Ectodermal cell (in vitro differentiated cells): Measurements from ENCODE around the gene HSD17B13. TPM values are rescaled to one million over a fixed set of nuclear protein-coding genes. Genes with fewer than 3 reads are reported as not detected.

ENCODE experiments used
- H3K27ac ChIP-seq: 2 replicates; pipeline ENCODE4 v1.7.0; 2013; ENCODE audit warnings: mild to moderate bottlenecking, low read depth, low read length; ENCODE audit not compliant: insufficient read depth, poor library complexity, severe bottlenecking
- H3K27me3 ChIP-seq: 2 replicates; pipeline ENCODE4 v1.7.0; 2013; ENCODE audit warnings: mild to moderate bottlenecking, low read length; ENCODE audit not compliant: insufficient read depth, control insufficient read depth, poor library complexity, severe bottlenecking
- H3K36me3 ChIP-seq: one replicate; pipeline ENCODE4 v1.7.0; 2013; ENCODE audit warnings: low read length; ENCODE audit not compliant: control insufficient read depth, insufficient read depth
- H3K4me1 ChIP-seq: one replicate; pipeline ENCODE4 v1.7.0; 2013; ENCODE audit warnings: low read length; ENCODE audit not compliant: control insufficient read depth, insufficient read depth
- H3K4me3 ChIP-seq: 2 replicates; pipeline ENCODE4 v1.7.0; 2013; ENCODE audit warnings: low read depth, low read length, control low read depth; ENCODE audit not compliant: insufficient read depth
- H3K9me3 ChIP-seq: 2 replicates; pipeline ENCODE4 v1.7.0; 2013; ENCODE audit warnings: mild to moderate bottlenecking, low read length, moderate library complexity; ENCODE audit not compliant: control insufficient read depth
- WGBS, 2 experiments: methylation state at CpG; one replicate each; pipeline ENCODE4 v1.1.7; 2013; ENCODE audit warnings: missing lambda C conversion rate in 2 of 2; 5-methylcytosine and 5-hydroxymethylcytosine counted together
- polyA plus RNA-seq, 4 experiments: library from polyadenylated mRNA; stranded (reverse); fragments of 50-300 nt; gene quantifications; one replicate each; pipeline ENCODE4 v1.2.3, GENCODE V29; 2013

Gene HSD17B13, protein sequence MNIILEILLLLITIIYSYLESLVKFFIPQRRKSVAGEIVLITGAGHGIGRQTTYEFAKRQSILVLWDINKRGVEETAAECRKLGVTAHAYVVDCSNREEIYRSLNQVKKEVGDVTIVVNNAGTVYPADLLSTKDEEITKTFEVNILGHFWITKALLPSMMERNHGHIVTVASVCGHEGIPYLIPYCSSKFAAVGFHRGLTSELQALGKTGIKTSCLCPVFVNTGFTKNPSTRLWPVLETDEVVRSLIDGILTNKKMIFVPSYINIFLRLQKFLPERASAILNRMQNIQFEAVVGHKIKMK
- 0.28 TPM for polyA plus RNA-seq (2013, experiment 1 of 4)
- polyA plus RNA-seq (2013, experiment 2 of 4), result 0.21 TPM
- polyA plus RNA-seq (2013, experiment 3 of 4), result 0.32 TPM
- polyA plus RNA-seq (2013, experiment 4 of 4), result 0.49 TPM

DNA sequence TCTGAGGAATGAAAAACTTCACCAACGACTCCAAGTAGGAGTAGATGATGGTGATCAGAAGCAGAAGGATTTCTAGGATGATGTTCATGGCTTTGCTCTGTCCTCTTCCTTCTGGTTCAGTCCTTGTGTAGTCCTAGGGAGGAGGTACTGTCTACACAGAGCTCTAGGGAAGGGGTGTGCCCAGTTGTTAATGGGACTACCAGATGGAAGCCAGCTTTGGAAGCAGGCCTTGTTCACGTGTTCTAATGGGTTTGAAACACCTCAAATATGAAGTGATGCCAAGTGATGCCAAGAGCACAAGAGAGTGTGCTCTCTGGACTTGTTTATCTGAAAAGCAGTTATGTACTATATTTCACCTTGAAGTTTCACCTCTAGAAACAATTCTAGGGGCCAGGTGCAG lies at the start of gene HSD17B13:
HSD17B13 (minus strand) TSS at position 129 of the 400 bp plus-strand sequence; CDS start at position 88, 41 bp downstream.
- no peaks in the 10 kb centered on the region for H3K36me3 ChIP-seq
- 86 to 95% methylated on average over 2 of the region's 2 CpGs for WGBS, 2 experiments

DNA sequence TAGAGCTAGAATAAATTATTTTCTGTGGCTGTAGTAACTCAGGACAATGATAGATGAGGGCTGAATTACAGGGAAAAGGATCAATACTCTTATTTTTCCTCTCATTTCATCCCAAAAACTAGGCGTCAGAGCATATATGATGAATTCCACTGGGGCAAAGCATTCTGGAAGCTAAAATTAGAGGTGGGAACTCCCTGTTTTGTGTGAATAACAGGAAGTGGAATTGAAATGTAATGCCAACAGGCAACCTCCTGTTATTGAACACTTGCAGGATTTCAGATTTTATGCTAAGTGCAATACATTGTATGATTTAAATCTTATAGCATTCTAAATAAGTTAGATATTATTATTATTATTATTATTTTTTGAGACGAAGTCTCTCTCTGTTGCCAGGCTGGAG lies 47.4 kb upstream of the HSD17B13 start:
- WGBS, 2 experiments, result 100% methylated on average over 2 of the region's 2 CpGs
- Histone ChIP-seq H3K4me1 (no peaks in the 10 kb centered on the region), H3K27me3 (no peaks in the 10 kb centered on the region), H3K27ac (no peak overlapping the region), H3K36me3 (peaks cover 8% of the 10 kb centered on the region), H3K9me3 (no peaks in the 10 kb centered on the region), H3K4me3 (no peak overlapping the region)

More for the DNA sequence above, at the start of gene HSD17B13:
- Histone ChIP-seq H3K9me3 (no peaks in the 10 kb centered on the region), H3K4me3 (no peak within 1 kb of the TSS), H3K27me3 (no peaks in the 10 kb centered on the region), H3K27ac (no peak within 1 kb of the TSS), H3K4me1 (no peaks in the 10 kb centered on the region)

DNA sequence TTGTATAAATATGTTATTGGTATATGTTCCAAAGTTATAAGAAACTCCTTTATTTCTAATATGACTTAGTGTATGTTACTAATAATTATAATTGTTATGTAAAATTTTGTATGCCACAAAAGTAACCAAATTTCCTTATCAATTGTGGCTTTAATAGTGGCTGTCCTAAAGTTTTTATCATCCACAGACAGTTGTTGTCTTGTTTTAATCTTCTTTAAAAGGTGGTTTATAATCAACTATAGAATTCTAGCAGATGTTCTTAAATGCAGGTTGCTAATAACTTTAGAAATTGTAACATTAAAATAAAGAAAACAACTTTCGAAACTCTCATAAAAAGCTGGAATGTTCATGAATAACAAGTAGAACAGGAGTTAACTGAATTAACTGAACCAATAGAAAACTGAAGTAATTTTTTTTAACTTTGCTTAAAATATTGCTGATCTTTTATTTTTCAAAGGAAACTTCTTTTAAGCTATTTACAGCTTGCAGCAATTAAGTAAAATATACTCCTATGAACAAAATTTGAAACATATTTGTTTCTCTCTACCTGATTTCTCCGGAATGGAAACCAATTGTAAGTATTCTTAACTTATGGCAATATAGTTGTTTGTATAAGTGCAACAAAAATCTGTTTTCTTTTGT lies 44.0 kb upstream of the HSD17B13 start:
- Histone ChIP-seq H3K27ac (no peak overlapping the region), H3K27me3 (no peaks in the 10 kb centered on the region), H3K4me3 (no peak overlapping the region), H3K9me3 (no peaks in the 10 kb centered on the region), H3K4me1 (no peaks in the 10 kb centered on the region), H3K36me3 (peaks cover 8% of the 10 kb centered on the region)
- WGBS, 2 experiments, result 100% methylated on average over 1 of the region's 2 CpGs; no CpG with 5 or more reads in 1 of the 2 experiments

DNA sequence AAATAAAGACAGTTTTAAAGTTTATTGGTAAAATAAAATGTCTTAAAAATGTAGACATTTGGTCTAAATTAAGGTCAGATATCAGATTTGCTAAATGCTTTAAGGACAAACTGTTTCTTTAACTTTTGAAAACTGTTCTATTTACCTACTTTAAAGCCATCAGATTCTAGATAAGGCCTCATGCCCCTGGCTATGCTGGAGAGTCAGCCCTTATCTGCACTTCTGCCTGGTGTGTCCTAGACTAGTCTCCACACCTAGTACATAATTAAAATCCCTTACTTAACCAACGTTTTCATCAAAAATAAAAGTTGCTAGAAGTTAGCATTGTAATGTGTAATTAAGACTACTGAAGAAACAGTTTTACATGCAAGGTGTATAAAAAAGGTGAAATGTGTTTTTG lies 42.7 kb upstream of the HSD17B13 start:
- H3K27ac ChIP-seq, result no peak overlapping the region
- no peaks in the 10 kb centered on the region for H3K27me3 ChIP-seq
- 83% methylated on average over 1 of the region's 1 CpG; no CpG with 5 or more reads in 1 of the 2 experiments for whole genome bisulfite sequencing, 2 experiments
- peaks cover 8% of the 10 kb centered on the region for H3K36me3 ChIP-seq
- H3K9me3 ChIP-seq, result no peaks in the 10 kb centered on the region
- H3K4me3 ChIP-seq, result no peak overlapping the region
- H3K4me1 ChIP-seq, result no peaks in the 10 kb centered on the region

DNA sequence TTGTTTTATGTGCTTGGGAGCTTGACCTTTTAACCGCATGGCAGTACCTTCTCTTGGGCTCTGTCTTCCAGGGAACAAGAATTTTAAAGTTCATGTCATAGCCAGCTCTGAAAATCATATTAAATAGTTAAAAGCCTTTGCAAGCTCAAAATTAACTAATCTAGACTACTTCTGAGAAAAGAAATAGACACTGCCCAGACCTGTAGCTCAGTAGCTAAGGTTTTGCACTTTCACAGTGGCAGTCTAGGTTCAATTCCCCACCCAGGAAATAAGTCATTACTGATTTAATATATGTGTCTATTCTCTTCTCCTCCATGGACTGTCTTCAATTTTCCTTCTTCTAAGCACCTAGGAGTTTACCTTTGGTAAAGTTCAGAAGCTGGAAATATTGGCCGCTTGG lies 40.9 kb upstream of the HSD17B13 start:
- Histone ChIP-seq H3K36me3 (peaks cover 8% of the 10 kb centered on the region), H3K4me1 (no peaks in the 10 kb centered on the region), H3K27me3 (no peaks in the 10 kb centered on the region), H3K9me3 (no peaks in the 10 kb centered on the region), H3K27ac (no peak overlapping the region), H3K4me3 (no peak overlapping the region)
- 82 to 95% methylated on average over 1 to 2 of the region's 2 CpGs for WGBS, 2 experiments

DNA sequence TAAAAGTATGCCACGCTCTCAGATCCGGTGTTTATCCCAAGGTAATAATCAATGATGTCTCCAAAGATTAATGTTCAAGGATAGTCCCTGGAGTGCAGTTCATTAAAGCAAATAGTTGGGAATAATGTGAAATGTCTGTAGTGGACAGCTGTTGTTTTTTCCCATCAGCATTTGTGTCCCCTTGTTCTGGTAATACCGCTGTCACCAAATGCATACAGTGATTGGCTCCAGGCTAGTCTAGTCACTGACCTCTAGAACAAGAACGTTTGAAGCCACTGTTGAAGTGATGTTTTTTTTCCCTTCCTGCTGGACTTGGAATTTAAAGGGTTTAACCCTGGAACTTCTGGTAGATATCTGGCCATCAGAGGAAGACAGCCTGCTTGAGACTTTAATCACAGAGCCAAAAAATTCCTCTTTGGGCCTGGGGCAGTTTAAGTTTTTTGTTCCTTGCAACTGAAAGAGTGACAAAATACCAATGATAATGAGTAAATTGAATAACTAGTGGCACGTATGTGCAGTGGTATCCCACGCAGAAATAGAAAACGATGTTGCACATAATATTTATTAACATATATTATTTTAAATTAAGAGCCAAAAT lies 37.8 kb upstream of the HSD17B13 start:
- H3K4me3 ChIP-seq, result no peak overlapping the region
- WGBS, 2 experiments, result 82 to 88% methylated on average over 4 to 5 of the region's 7 CpGs
- no peak overlapping the region for H3K27ac ChIP-seq
- H3K9me3 ChIP-seq, result no peaks in the 10 kb centered on the region
- no peaks in the 10 kb centered on the region for H3K4me1 ChIP-seq
- no peaks in the 10 kb centered on the region for H3K27me3 ChIP-seq
- no peaks in the 10 kb centered on the region for H3K36me3 ChIP-seq

DNA sequence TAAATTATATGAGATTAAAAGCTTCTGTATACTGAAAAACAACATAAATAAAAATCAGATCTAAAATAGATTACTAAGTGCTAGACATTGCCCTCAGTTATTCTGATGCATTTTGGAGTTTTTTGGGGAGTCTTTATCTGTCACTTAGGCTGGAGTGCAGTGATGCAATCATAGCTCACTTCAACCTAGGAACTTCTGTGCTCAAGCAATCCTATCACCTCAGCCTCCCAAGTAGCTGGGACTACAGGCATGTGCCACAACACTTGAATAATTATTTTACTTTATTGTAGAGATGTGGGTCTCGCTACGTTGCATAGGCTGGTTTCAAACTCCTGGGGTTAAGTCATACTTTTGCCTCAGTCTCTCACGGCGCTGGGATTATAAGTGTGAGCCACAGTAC lies 36.6 kb upstream of the HSD17B13 start:
- H3K27me3 ChIP-seq, result no peaks in the 10 kb centered on the region
- no peaks in the 10 kb centered on the region for H3K9me3 ChIP-seq
- 83 to 87% methylated on average over 3 to 4 of the region's 4 CpGs for WGBS, 2 experiments
- no peak overlapping the region for H3K27ac ChIP-seq
- no peak overlapping the region for H3K4me3 ChIP-seq
- no peaks in the 10 kb centered on the region for H3K4me1 ChIP-seq
- H3K36me3 ChIP-seq, result no peaks in the 10 kb centered on the region

DNA sequence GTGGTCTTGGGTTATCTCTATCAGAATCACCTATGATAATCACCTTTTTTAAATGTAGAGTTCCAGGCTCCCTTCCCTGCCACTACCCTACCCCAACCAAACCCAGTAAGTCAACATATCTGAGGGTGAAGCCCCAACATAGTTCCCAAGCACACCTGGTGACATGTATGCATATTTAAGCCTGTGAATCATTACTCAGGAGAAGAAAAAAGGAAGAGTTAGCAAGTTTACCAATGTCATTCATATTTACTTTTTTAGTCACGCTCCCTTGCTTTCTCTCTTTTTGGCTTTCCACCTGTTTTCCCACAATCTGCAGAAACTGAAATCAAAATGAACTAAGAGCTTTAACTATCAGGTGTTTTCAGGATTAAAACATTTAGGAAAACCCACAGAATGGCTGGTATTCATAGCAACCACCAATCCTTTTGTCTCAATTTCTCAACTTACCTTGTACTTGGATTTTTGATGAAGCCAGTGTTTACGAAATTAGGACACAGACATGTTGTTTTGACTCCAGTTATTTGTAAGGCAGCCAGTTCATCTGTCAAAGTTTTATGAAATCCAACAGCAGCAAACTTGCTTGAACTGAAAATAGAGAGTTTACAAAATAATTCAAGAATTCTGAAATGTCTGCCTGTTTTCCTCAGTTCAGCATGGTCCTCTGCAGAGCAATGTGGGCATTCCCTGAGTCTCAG lies 34.3 kb upstream of the HSD17B13 start:
- no peaks in the 10 kb centered on the region for H3K9me3 ChIP-seq
- no peaks in the 10 kb centered on the region for H3K27me3 ChIP-seq
- H3K36me3 ChIP-seq, result no peaks in the 10 kb centered on the region
- H3K4me3 ChIP-seq, result no peak overlapping the region
- no peak overlapping the region for H3K27ac ChIP-seq
- 91 to 100% methylated on average over 2 of the region's 2 CpGs for WGBS, 2 experiments
- H3K4me1 ChIP-seq, result no peaks in the 10 kb centered on the region

DNA sequence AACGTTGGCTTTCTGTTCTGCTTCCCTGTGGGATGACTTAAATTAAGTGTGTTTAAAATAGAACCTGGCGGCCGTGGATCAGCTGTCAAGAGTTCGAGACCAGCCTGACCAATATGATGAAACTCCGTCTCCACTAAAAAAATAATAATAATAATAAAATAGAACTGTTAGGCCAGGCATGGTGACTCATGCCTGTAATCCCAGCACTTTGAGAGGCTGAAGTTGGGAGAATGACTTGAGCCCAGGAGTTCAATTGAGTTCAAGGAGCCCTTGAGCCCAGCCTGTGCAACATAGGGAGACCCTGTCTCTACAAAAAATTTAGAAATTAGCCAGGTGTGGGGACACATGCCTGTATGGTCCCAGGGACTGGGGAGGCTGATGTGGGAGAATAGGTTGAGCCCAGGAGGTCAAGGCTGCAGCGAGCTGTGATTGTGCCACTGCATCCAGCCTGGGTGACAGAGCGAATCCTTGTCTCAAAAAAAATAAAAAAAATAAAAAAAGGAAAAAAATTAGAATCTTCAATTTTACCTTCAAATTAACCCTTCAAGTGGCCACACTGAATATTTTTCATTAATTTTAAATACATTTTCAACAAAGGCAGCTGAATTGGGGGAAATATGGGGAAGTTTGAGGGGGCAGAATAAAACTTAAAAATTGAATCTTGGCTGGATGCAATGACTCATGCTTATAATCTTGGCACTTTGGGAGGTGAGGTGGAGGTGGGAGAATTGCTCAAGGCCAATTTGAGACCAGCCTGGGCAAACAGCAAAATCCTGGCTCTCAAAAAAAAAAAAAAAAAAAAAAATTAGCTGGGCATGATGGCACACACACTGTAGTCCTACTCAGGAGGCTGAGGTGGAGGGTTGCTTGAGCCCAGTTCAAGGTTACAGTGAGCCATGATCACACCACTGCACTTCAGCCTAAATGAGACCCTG lies 31.8 kb upstream of the HSD17B13 start:
- Histone ChIP-seq H3K9me3 (no peaks in the 10 kb centered on the region), H3K4me3 (no peak overlapping the region), H3K27ac (no peak overlapping the region), H3K4me1 (no peaks in the 10 kb centered on the region), H3K27me3 (no peaks in the 10 kb centered on the region), H3K36me3 (no peaks in the 10 kb centered on the region)
- WGBS, 2 experiments, result 82 to 96% methylated on average over 2 to 6 of the region's 7 CpGs
